ENCODE measurements around the gene BMPR1B. TPM values are rescaled to one million over a fixed set of nuclear protein-coding genes. Genes with fewer than 3 reads are reported as not detected.
A peak's percentile ranks its signal among the peaks of the same experiment; 100 is the strongest.

BMPR1B gene
- total RNA-seq, 1 experiment from 2014 or later = 0.07 TPM

GRCh38 chr4:94763005-94763404 lies 5.2 kb downstream of the BMPR1B start:
- no peak for DNase-seq (ENCODE audit: low read depth)

- DNase-seq (ENCODE audit: low read depth) = no peak
These were observed 5.7 kb downstream of the BMPR1B start for GRCh38 chr4:94763500-94763899.

GRCh38 chr4:94764069-94764468 lies 6.3 kb downstream of the BMPR1B start:
- DNase-seq (ENCODE audit: low read depth) = no peak

- DNase-seq (ENCODE audit: low read depth) = no peak
These were observed 7.4 kb downstream of the BMPR1B start for GRCh38 chr4:94765174-94765573.

GRCh38 chr4:94765648-94766047 lies 7.9 kb downstream of the BMPR1B start:
- no peak for DNase-seq (ENCODE audit: low read depth)

GRCh38 chr4:94766856-94767255 lies 9.1 kb downstream of the BMPR1B start:
- peak; percentile 44 for DNase-seq (ENCODE audit: low read depth)

GRCh38 chr4:94767446-94767845 lies 9.7 kb downstream of the BMPR1B start:
- DNase-seq (ENCODE audit: low read depth) = no peak

GRCh38 chr4:94782707-94783106 lies 25.0 kb downstream of the BMPR1B start:
- DNase-seq (ENCODE audit: low read depth) = no peak

GRCh38 chr4:94791701-94792100 lies 33.9 kb downstream of the BMPR1B start:
- no peak for DNase-seq (ENCODE audit: low read depth)

GRCh38 chr4:94798808-94799207 lies 41.1 kb downstream of the BMPR1B start:
- DNase-seq (ENCODE audit: low read depth) = no peak

GRCh38 chr4:94801016-94801415 lies 43.3 kb downstream of the BMPR1B start:
- no peak for DNase-seq (ENCODE audit: low read depth)

- no peak for DNase-seq (ENCODE audit: low read depth)
These were observed 44.3 kb downstream of the BMPR1B start for GRCh38 chr4:94802091-94802490.

- DNase-seq (ENCODE audit: low read depth) = peak; percentile 8
These were observed 45.4 kb downstream of the BMPR1B start for GRCh38 chr4:94803181-94803580.

GRCh38 chr4:94804650-94805049 lies 46.9 kb downstream of the BMPR1B start:
- no peak for DNase-seq (ENCODE audit: low read depth)

GRCh38 chr4:94806376-94806775 lies 48.6 kb downstream of the BMPR1B start:
- no peak for DNase-seq (ENCODE audit: low read depth)

- DNase-seq (ENCODE audit: low read depth) = no peak
These were observed 53.9 kb downstream of the BMPR1B start for GRCh38 chr4:94811643-94812042.

GRCh38 chr4:94813221-94813620 lies 55.5 kb downstream of the BMPR1B start:
- no peak for DNase-seq (ENCODE audit: low read depth)

GRCh38 chr4:94814237-94814636 lies 56.5 kb downstream of the BMPR1B start:
- no peak for DNase-seq (ENCODE audit: low read depth)

- no peak for DNase-seq (ENCODE audit: low read depth)
These were observed 61.8 kb downstream of the BMPR1B start for GRCh38 chr4:94819371-94820168.

GRCh38 chr4:94826206-94826605 lies 68.5 kb downstream of the BMPR1B start:
- DNase-seq (ENCODE audit: low read depth) = no peak

GRCh38 chr4:94827481-94828110 lies 69.8 kb downstream of the BMPR1B start:
- peak; percentile 59 for DNase-seq (ENCODE audit: low read depth)

GRCh38 chr4:94828882-94829281 lies 71.1 kb downstream of the BMPR1B start:
- no peak for DNase-seq (ENCODE audit: low read depth)

- no peak for DNase-seq (ENCODE audit: low read depth)
These were observed 73.9 kb downstream of the BMPR1B start for GRCh38 chr4:94831607-94832006.
